GM23248 (cell line): Measurements from ENCODE around the gene EPG5.

ENCODE experiments used
- EZH2 ChIP-seq: fragments of 200-600 bp; sonication (generic); IDR thresholded peaks from 2 replicates; pipeline ENCODE4 v1.6.1; 2018; ENCODE audit warnings: antibody characterized with exemption, mild to moderate bottlenecking; ENCODE audit not compliant: insufficient read depth, poor library complexity, severe bottlenecking
- EZH2phosphoT487 ChIP-seq: fragments of 200-600 bp; sonication (generic); IDR thresholded peaks from 2 replicates; pipeline ENCODE4 v1.6.1; 2018; ENCODE audit warnings: antibody characterized with exemption, moderate library complexity, mild to moderate bottlenecking, low read depth; ENCODE audit not compliant: insufficient read depth

- TF ChIP-seq EZH2 (no peak), EZH2phosphoT487 (no peak)
These were observed 65.4 kb downstream of the EPG5 start for GRCh38 chr18:45901654-45902210.
